CD4-positive, alpha-beta T cell treated with Interleukin-4 for 4 hours (primary cell): ENCODE data around the gene ANGEL2.

Experiments used
- DNase-seq: peaks from one replicate; pipeline ENCODE4 v3.0.0-alpha.2; 2020

ANGEL2 gene

DNA sequence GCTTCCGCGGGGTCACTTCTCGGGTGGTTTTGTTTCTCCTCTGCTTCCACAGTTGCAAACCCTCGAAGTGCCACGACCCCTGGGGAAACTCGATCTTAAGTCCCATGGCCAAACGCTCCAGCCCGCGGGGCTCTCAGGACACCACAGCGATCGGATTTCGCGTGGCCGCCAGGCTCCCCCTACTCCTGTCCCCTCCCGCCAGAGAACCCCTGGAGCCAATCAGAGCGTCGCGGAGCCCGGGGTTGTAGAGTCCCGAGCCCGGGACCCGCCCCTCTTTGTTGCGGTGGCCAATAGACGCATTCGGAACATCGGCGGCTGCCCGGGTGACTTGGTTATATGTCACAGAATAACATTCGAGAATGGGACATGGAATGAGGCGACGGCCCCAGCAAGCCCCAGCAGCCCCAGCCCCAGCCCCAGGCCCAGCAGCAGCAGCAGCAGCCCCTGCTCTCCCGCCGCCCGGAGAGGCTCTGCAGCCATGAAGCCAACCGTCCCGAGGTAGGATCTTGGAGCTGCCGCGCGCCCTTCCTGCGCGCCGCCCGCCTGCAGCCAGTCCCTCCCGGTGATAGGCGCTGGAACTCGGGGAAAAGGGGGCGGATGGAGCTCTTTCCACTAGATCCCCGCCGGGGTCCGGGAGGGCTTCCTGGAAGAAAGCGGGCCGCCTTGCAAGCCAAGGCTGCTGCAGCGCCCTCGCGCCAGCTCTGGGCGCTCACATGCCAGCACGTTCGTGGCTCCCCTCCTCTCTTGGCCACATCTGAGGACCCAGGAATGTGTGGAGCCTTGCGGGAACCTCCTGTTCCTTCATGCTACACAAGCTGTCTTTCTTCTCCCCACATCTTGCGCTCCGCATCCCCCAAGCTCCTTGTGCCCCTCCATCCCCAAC is 65.2 kb downstream of the ANGEL2 start, which contains the start of gene VASH2:
Gene VASH2 (plus strand): TSS at position 299 of the 883 bp plus-strand sequence. CDS start 1,002 bp downstream, outside the sequence.
- peak; percentile 45 for DNase-seq

DNA sequence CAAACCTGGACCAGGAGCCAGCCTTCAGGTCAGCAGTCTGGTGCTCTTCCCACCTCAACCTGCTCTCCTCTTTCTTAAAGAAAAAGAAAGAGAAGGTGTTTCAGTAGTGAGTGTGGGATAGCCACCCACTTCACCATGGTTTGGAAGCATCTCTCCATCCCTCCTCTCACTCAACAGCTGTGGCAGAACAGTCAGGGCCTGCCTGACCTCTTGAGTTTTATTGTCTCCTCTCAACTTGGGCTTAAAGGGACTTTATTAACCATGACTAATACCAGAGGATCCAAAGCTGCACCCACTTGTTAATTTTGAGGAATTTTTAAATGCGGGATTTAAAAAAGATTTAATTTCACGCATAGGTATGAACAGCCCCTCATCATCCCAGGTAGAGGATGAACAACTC is 65.9 kb downstream of the ANGEL2 start:
- no peak for DNase-seq

DNA sequence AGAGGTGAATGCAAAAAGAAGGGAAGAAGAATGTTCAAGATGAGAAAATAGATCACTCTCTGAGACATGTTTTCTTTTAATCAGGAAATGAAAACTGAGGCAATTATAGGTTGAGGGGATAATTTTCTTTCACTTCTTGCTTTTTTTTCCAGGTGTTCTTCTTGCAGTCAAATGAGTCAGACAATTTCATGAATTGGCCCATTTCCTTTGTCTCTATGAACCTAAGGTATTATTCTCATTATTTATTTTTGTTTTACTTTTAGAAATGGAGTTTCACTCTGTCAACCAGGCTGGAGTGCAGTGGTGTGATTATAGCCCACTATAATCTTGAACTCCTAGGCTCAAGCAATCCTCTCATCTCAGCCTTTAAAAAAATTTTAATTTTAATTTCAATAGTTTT is 68.8 kb downstream of the ANGEL2 start:
- DNase-seq: no peak

DNA sequence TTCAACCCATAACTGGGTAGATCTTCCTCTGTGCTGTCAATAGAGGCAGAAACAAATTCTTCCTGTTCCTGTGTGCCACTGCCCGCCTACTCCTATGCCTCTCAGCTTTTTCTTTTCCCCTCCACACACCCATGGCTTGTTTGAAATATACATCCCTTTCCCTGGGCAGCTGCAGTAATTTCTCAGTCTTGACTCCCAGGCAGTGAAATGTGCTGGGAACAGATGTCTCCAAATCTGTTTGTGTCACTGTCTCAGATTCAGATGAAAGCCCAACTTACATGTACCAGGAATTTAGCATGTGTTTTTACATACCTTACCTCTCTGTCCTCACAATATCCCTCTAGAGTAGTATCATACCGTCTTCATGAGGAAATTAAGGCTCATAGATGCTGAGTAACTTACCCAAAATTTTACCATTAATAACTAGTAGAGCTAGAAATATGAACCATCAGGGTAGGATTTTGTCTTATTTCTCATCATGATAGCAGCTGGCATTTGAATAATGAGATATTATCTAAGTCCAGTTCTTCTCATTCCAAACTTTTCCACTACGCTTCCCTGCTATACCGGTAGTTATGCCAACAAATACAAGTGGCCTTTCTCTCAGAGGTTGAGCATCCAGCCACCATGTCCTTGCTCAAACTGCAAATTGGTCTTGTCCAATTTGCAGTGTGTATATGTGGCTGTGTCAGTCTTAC is 70.1 kb downstream of the ANGEL2 start:
- DNase-seq: no peak

DNA sequence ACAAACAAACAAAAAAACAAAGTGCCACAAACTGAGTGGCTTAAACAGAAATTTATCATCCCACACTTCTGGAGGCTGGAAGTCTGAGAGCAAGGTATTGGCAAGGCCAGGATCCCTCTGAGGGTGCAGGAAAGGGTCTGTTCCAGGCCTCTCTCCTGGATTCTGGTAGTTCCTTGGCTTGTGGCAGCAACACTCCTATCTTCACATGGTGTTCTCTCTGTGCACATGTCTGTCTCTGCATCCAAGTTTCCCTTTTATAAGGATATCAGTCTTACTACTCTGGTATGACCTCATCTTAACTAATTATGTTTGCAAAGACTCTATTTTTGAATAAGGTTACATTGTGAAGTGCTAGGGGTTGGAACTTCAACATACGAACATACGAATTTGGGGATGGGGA is 70.6 kb downstream of the ANGEL2 start:
- no peak for DNase-seq

DNA sequence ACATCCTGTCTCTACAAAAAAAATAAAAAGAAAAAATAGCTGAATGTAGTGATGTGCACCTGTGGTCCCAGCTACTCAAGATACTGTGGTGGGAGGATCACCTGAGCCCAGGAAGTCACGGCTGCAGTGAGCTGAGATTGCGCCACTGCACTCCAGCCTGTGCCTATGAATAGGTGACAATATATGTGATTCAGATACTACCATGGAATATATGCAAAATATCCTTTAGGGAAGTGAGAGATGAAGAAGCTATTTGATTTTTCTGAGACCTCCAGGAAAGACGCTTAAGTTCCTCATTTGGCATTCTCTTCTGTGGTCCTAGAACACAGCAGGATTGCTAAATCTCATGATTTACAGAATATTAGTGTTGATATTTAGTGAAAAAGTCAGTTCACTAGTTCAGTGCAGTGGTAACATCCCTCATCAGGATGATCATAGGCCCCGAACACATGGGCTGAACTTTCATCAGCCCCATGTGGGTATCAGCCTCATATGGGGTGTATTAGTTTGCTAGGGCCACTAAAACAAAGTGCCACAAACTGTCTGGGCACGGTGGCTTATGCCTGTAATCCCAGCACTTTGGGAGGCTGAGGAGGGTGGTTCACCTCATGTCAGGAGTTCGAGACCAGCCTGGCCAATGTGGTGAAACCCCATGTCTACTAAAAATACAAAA is 71.3 kb downstream of the ANGEL2 start:
- no peak for DNase-seq

DNA sequence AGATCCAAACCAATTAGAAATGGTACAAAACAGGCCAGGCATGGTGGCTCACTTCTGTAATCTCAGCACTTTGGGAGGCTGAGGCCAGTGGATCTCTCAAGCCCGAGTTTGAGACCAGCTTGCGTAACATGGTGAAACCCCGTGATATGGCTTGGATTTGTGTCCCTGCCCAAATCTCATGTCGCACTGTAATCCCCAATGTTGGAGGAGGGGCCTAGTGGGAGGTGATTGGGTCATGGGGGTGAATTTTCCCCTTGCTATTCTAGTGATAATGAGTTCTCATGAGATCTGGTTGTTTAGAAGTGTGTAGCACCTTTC is 72.3 kb downstream of the ANGEL2 start:
- DNase-seq: no peak

DNA sequence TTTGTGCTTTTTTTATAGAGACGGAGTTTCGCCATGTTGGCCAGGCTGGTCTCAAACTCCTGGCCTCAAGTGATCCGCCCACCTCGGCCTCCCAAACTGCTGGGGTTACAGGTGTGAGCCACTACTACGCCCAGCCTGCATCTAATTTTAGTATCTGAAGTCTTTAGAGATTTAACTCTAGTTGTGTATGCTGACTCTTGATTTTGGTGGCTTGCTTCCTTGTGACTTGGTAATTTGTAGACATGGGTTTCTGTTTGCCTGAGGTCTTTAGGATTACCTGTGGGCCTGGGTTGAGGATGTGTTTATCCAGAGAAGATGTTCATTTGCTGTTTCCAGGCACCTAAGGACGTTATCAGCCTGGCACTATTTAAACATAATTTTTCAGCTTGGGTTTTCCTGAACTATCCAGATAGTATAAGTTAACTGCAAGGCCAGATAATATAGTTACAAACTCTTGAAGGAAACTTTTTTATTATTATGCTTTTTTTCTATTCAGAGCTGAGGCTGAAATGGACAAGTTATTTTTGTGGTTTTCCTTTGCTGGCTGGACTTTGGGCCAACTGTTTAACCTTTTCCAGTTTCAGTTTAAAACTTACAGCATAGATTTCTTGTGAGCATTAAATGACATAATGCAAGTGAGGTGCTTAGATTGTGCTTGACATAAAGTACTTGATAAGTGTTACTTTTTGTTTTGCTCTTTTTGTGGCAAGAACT is 72.8 kb downstream of the ANGEL2 start:
- no peak for DNase-seq
